ENCODE data around the gene PARD3B. TPM values are rescaled to one million over a fixed set of nuclear protein-coding genes. Genes with fewer than 3 reads are reported as not detected.

PARD3B gene
- total RNA-seq, 1 donor from 2014 or later, result 29.7 TPM

DNA sequence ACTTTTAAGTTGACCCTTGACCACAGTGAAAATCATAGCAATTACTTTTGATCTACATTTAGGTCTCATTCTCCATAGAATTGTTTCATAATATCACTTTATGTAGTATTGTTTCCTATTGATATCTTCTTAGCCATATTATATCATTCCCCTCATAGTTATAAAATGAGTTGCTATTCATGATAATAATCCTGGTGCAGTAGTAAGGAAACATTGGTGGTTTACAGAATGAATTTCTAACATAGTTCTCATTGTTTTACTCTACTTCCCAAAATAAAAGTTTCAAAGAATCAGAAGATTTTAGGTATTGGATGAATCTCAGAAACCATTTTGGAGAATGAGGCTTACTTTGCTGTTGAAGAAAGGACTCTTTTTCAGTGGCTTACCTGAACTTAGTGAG, 246.0 kb downstream of the PARD3B start:
- H3K36me3 Mint-ChIP-seq (ENCODE audit: insufficient read depth), result no peaks in the 10 kb centered on the region
- no peaks in the 10 kb centered on the region for H3K27me3 Mint-ChIP-seq
- DNase-seq (ENCODE audit: low spot score, unreplicated experiment), result no peak
- no peak for TF ChIP-seq CTCF (IDR thresholded peaks at IDR 0.05; ENCODE audit: unreplicated experiment)
- no peak overlapping the region for H3K27ac Mint-ChIP-seq
- H3K9me3 Mint-ChIP-seq (ENCODE audit: low read depth), result no peaks in the 10 kb centered on the region
- H3K4me1 Mint-ChIP-seq (ENCODE audit: low read depth), result peaks cover 6% of the 10 kb centered on the region
- no peak overlapping the region for H3K4me3 Mint-ChIP-seq (ENCODE audit: low read depth)

GRCh38 chr2:204794624-204795023, 249.3 kb downstream of the PARD3B start:
- H3K4me1 Mint-ChIP-seq (ENCODE audit: low read depth), result peaks cover 6% of the 10 kb centered on the region
- no peaks in the 10 kb centered on the region for H3K9me3 Mint-ChIP-seq (ENCODE audit: low read depth)
- H3K27ac Mint-ChIP-seq, result no peak overlapping the region
- no peaks in the 10 kb centered on the region for H3K36me3 Mint-ChIP-seq (ENCODE audit: insufficient read depth)
- TF ChIP-seq CTCF (IDR thresholded peaks at IDR 0.05; ENCODE audit: unreplicated experiment), result no peak
- no peak for DNase-seq (ENCODE audit: low spot score, unreplicated experiment)
- no peak overlapping the region for H3K4me3 Mint-ChIP-seq (ENCODE audit: low read depth)
- H3K27me3 Mint-ChIP-seq, result no peaks in the 10 kb centered on the region

DNA sequence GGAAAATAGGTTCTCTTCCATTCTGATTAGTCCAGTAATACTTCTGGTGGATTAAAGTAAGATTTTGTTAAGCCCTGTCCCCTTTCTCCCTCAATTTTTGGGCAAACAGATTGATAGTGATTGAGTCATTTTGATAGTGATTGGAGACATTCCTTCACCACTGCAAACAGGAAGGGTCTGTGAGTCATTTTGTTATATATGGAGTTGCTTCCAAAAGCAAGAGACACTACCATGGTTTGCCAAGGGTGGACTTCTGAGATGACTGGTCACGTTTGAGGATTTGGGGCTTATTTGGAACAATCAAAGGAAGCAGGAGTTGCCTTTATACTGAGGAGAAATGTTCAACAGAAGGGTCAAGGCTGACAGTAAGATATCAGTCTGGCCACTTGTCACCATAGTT, 249.9 kb downstream of the PARD3B start:
- H3K27ac Mint-ChIP-seq, result no peak overlapping the region
- no peaks in the 10 kb centered on the region for H3K9me3 Mint-ChIP-seq (ENCODE audit: low read depth)
- H3K36me3 Mint-ChIP-seq (ENCODE audit: insufficient read depth), result no peaks in the 10 kb centered on the region
- DNase-seq (ENCODE audit: low spot score, unreplicated experiment), result no peak
- no peaks in the 10 kb centered on the region for H3K27me3 Mint-ChIP-seq
- peaks cover 2% of the 10 kb centered on the region for H3K4me1 Mint-ChIP-seq (ENCODE audit: low read depth)
- no peak overlapping the region for H3K4me3 Mint-ChIP-seq (ENCODE audit: low read depth)
- TF ChIP-seq CTCF (IDR thresholded peaks at IDR 0.05; ENCODE audit: unreplicated experiment), result no peak

GRCh38 chr2:204796581-204796980, 251.3 kb downstream of the PARD3B start:
- TF ChIP-seq CTCF (IDR thresholded peaks at IDR 0.05; ENCODE audit: unreplicated experiment), result no peak
- Mint-ChIP-seq H3K9me3 (ENCODE audit: low read depth) (peaks cover 4% of the 10 kb centered on the region), H3K4me1 (ENCODE audit: low read depth) (no peaks in the 10 kb centered on the region), H3K36me3 (ENCODE audit: insufficient read depth) (no peaks in the 10 kb centered on the region), H3K4me3 (ENCODE audit: low read depth) (no peak overlapping the region), H3K27ac (no peak overlapping the region), H3K27me3 (no peaks in the 10 kb centered on the region)
- DNase-seq (ENCODE audit: low spot score, unreplicated experiment), result no peak

- Mint-ChIP-seq H3K4me3 (ENCODE audit: low read depth) (no peak overlapping the region), H3K4me1 (ENCODE audit: low read depth) (no peaks in the 10 kb centered on the region), H3K36me3 (ENCODE audit: insufficient read depth) (peaks cover 3% of the 10 kb centered on the region), H3K27me3 (no peaks in the 10 kb centered on the region), H3K9me3 (ENCODE audit: low read depth) (peaks cover 10% of the 10 kb centered on the region), H3K27ac (no peak overlapping the region)
- no peak for DNase-seq (ENCODE audit: low spot score, unreplicated experiment)
- TF ChIP-seq CTCF (IDR thresholded peaks at IDR 0.05; ENCODE audit: unreplicated experiment), result no peak
These were observed 254.5 kb downstream of the PARD3B start for GRCh38 chr2:204799791-204800190.

Measured in progenitor cell of endocrine pancreas (in vitro differentiated cells).